ENCODE data around the gene SPACA7. TPM values are rescaled to one million over a fixed set of nuclear protein-coding genes. Genes with fewer than 3 reads are reported as not detected.

SPACA7 gene
- total and polyA plus RNA-seq, 10 of the 15 experiments (the other 5 are each of a cell fraction or from before 2014, with no cell fraction given), result not detected

- FAIRE-seq, result no peak
- H2AFZ ChIP-seq (ENCODE audit: control insufficient read depth, low read depth, low read length), result no peak overlapping the region
- no peaks in the 10 kb centered on the region for H3K36me3 ChIP-seq (ENCODE audit: control insufficient read depth in 2 of 2, insufficient read depth in 2 of 2, low read length in 1 of 2)
- no peak overlapping the region for H3K27ac ChIP-seq (ENCODE audit: control insufficient read depth, insufficient read depth)
- BruUV-seq (replicated peaks), result no TSS peak
- no peak overlapping the region for H3K9ac ChIP-seq (ENCODE audit: control insufficient read depth, insufficient read depth, low read length)
- no peaks in the 10 kb centered on the region for H3K4me1 ChIP-seq (ENCODE audit: control insufficient read depth, insufficient read depth, low read length)
- H3K9me3 ChIP-seq (replicated peaks; ENCODE audit: control insufficient read depth, insufficient read depth, low read length), result no peaks in the 10 kb centered on the region; the same call in 2 of the 3 replicates
- H3K4me2 ChIP-seq (ENCODE audit: control insufficient read depth, insufficient read depth), result no peak overlapping the region
- SMC1A ChIA-PET (ENCODE audit: uncharacterized antibody, unreplicated experiment), result no interaction called here
- WGBS (ENCODE audit: insufficient coverage, insufficient replicate concordance, low lambda C conversion rate, missing lambda C conversion rate), result 47% methylated on average over 14 of the region's 14 CpGs
- CTCF ChIA-PET, result no interaction called here
- no peak overlapping the region for H3K4me3 ChIP-seq
- TF ChIP-seq TARDBP (IDR thresholded peaks at IDR 0.05; ENCODE audit: borderline replicate concordance), result no peak
- TF ChIP-seq IKZF2 (IDR thresholded peaks at IDR 0.05), result no peak
- TF ChIP-seq NR2C1 (IDR thresholded peaks at IDR 0.05), result no peak
- TF ChIP-seq ZBTB40 (IDR thresholded peaks at IDR 0.05; ENCODE audit: borderline replicate concordance), result no peak
- no peak for TF ChIP-seq YBX1 (IDR thresholded peaks at IDR 0.05)
- TF ChIP-seq RAD51 (IDR thresholded peaks at IDR 0.05), result no peak
- TF ChIP-seq ZBED1 (IDR thresholded peaks at IDR 0.05; ENCODE audit: borderline replicate concordance), result no peak
- TF ChIP-seq GATAD2B (conservative IDR thresholded peaks at IDR 0.05; ENCODE audit: low read depth), result no peak
- TF ChIP-seq ZNF217 (IDR thresholded peaks at IDR 0.05), result no peak
- no peak for TF ChIP-seq NFXL1 (IDR thresholded peaks at IDR 0.05; ENCODE audit: borderline replicate concordance)
- TF ChIP-seq GABPA (IDR thresholded peaks at IDR 0.05; ENCODE audit: low read depth), result no peak
- TF ChIP-seq MXI1 (IDR thresholded peaks at IDR 0.05; ENCODE audit: low read depth, low read length), result no peak
- no peak for TF ChIP-seq STAT1 (conservative IDR thresholded peaks at IDR 0.05)
- no peak for TF ChIP-seq SRF (IDR thresholded peaks at IDR 0.05; ENCODE audit: low read depth in 2 of 2, low read length in 2 of 2)
- no peak for TF ChIP-seq SMC3 (IDR thresholded peaks at IDR 0.05; ENCODE audit: borderline replicate concordance, low read length)
- no peak for TF ChIP-seq TBL1XR1 (IDR thresholded peaks at IDR 0.05; ENCODE audit: low read depth, low read length)
- no peak for TF ChIP-seq IKZF1 (conservative IDR thresholded peaks at IDR 0.05)
- TF ChIP-seq WRNIP1 (IDR thresholded peaks at IDR 0.05; ENCODE audit: borderline replicate concordance, low read depth, low read length), result no peak
- POLR2A ChIA-PET, result no interaction called here
- intact Hi-C loops (cut with micrococcal nuclease; ENCODE audit: unreplicated experiment), result no loop called here
- RAD21 ChIA-PET (ENCODE audit: unreplicated experiment), result no interaction called here
- no peaks in the 10 kb centered on the region for H3K79me2 ChIP-seq (ENCODE audit: control insufficient read depth, insufficient read depth, low read length)
- no peak for DNase-seq (ENCODE audit: low read depth, low spot score)
- no peak for ATAC-seq
- no peaks in the 10 kb centered on the region for H3K27me3 ChIP-seq (replicated peaks in 1 of 2; ENCODE audit: control insufficient read depth in 2 of 2, insufficient read depth in 2 of 2, low read length in 1 of 2)
- in situ Hi-C loops (cut with MboI), result no loop called here
- no peaks in the 10 kb centered on the region for H4K20me1 ChIP-seq (ENCODE audit: control insufficient read depth, insufficient read depth)
Observed at GRCh38 chr13:112424098-112424497, 47.9 kb downstream of the SPACA7 start.
